Posterior vena cava (tissue), 2 donors: ENCODE measurements around the gene NSMCE1. TPM values are rescaled to one million over a fixed set of nuclear protein-coding genes. Genes with fewer than 3 reads are reported as not detected.

Experiments used
- DNase-seq: peaks from one replicate; pipeline ENCODE4 v3.0.0-alpha.2; 2020; ENCODE audit warnings: low spot score
- intact Hi-C, 2 donors: fragments of 100-400 bp; cut with DNase I; formaldehyde crosslinking; loops; one replicate each; pipeline versions ENCODE4 v1.14.1 to v1.14.2; 2022 to 2023
- total RNA-seq, 2 donors: library from RNA; stranded (reverse); fragmentation: NEBNext Ultra II Directional; extraction: Animal tissue kit (Norgen Biotek cat#: 25700); gene quantifications; one replicate each; pipeline ENCODE4 v1.2.1, GENCODE V29; 2021
- donor health status: DM: yes; HTN: yes; CAD: no.
- donor health status: DM: yes; HTN: yes; CAD: no.

NSMCE1 gene
- total RNA-seq, 2 donors from 2014 or later, result 45.3 to 52.0 TPM

GRCh38 chr16:27226476-27226875, 42.1 kb downstream of the NSMCE1 start:
- intact Hi-C loops, result loop anchor here in 1 of 2 donors (10.0 kb wide), 1 partner anchor 228 kb away; no protein-coding TSS in a partner anchor
- DNase-seq, result peak; percentile 82

DNA sequence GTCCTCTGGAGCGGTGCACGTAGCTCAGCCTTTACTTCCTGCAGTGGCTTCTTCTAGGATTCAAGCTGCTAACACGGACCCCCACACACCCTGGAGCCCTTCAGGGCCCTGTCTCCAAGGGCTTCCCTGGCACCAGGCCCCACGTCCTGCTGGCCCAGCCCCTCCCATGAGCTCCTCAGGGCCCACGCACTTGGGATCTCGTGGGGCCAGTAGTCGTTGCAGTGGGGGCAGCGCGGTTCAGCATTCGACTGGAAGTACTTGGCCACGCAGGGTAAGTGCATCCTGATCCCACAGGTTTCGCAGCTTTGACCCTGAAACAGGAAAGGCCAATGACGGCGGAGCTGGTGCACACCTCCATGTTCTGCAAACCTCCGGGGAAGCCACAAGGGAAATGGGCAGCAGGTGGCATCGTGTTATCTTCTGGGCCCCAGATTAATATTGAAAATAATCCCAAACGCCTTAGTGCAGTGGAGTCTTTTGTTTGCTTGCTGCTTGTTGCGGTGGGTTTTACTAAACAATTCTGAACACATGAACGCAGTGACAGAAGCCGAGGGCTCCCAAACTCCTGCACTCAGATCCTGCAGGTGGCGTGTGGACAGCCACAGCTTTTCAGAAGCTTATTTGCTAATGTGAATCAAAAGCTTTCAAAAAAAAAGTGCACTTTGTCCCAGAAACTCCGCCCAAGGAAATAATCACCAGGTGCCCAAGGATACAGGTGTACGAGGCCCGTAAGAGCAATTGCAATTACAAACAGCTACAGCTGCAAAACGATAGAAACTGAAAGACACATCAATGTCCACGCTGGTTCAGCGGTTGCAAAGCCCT, 42.8 kb downstream of the NSMCE1 start:
- intact Hi-C loops, result loop anchor here in 1 of 2 donors (10.0 kb wide), 1 partner anchor 229 kb away; no protein-coding TSS in a partner anchor
- DNase-seq, result peak; percentile 49

GRCh38 chr16:27224741-27225300, 43.8 kb downstream of the NSMCE1 start:
- intact Hi-C loops, result loop anchor here (5.0 to 10.0 kb wide), 2 partner anchors 230 to 1658 kb away; no protein-coding TSS in a partner anchor
- peak; percentile 72 for DNase-seq

DNA sequence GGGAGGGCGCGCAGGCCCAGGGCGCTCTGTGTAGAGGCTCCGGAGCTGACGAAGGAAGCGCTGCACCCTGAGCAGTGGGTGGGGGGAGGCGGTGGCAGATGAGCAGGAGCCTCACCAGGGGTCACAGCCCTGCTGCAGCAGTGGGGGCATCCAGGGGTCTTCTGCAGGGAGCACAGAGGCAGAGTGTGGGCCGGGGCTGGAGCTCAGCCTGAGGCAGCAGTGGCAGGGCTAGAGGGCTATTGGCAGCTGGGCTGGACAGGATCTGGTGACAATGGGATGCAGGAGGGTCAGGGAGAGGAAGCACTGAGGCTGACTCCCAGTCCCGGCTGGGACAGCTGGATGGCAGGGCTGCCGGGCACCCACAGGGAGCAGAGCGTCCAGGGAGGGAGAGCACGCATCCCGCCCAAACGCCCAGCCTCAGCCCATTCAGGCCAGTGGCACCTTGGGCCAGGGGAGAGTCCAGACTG, 44.3 kb downstream of the NSMCE1 start:
- no peak for DNase-seq
- intact Hi-C loops, result loop anchor here (5.0 to 10.0 kb wide), 2 partner anchors 230 to 1657 kb away; no protein-coding TSS in a partner anchor

DNA sequence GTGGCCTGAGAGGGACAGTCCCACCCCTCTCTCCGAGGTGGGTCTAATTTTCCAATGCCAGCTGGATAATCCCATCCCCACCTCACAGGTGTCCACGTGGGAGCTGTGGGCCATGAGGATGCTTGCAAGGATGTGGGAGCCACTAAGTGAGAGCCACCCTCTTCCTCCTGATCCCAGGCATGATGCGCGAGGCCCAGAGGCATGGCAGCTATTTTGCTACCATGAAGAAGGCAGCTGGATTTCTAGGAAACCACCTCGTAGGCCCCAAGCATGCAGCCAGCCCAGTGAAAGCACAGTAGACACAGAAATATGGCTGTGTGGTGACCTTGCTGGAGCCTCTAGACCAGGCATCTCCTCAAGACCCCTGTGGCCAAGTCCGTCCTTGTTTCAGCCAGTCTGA, 44.9 kb downstream of the NSMCE1 start:
- intact Hi-C loops, result loop anchor here (5.0 to 10.0 kb wide), 2 partner anchors 231 to 1656 kb away; no protein-coding TSS in a partner anchor
- no peak for DNase-seq

GRCh38 chr16:27223226-27223610, 45.4 kb downstream of the NSMCE1 start:
- no peak for DNase-seq

GRCh38 chr16:27222249-27223225, 46.0 kb downstream of the NSMCE1 start:
- intact Hi-C loops, result loop anchor here (5.0 to 10.0 kb wide), 2 partner anchors 232 to 1655 kb away; no protein-coding TSS in a partner anchor
- DNase-seq, result no peak

More at GRCh38 chr16:27223226-27223610, 45.4 kb downstream of the NSMCE1 start:
- intact Hi-C loops, result loop anchor here (5.0 to 10.0 kb wide), 2 partner anchors 232 to 1656 kb away; no protein-coding TSS in a partner anchor

- intact Hi-C loops, result loop anchor here (5.0 to 10.0 kb wide), 2 partner anchors 233 to 1654 kb away; no protein-coding TSS in a partner anchor
- peak; percentile 85 for DNase-seq
Observed at GRCh38 chr16:27221576-27222248, 46.9 kb downstream of the NSMCE1 start.

- intact Hi-C loops, result loop anchor here (5.0 to 10.0 kb wide), 2 partner anchors 234 to 1654 kb away; no protein-coding TSS in a partner anchor
- no peak for DNase-seq
Observed at GRCh38 chr16:27220991-27221390, 47.6 kb downstream of the NSMCE1 start.

DNA sequence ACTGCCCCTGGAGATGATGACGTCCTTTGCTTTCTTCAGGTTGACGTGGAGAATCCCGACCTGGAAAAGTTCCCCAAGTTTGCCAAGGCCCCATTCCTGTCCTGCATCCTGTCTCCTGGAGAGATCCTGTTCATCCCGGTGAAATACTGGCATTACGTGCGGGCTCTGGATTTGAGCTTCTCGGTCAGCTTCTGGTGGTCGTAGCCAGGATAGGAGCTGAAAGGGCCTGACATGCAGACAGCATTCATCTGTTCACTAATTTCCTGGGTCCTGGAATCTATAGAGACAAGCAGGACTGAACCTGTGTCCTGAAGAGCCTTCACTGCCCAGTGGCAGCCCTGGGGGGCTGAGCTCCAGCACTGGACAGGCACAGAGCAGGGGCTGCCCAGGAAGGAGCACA, 48.0 kb downstream of the NSMCE1 start:
- intact Hi-C loops, result loop anchor here (5.0 to 10.0 kb wide), 2 partner anchors 234 to 1653 kb away; no protein-coding TSS in a partner anchor
- DNase-seq, result no peak

DNA sequence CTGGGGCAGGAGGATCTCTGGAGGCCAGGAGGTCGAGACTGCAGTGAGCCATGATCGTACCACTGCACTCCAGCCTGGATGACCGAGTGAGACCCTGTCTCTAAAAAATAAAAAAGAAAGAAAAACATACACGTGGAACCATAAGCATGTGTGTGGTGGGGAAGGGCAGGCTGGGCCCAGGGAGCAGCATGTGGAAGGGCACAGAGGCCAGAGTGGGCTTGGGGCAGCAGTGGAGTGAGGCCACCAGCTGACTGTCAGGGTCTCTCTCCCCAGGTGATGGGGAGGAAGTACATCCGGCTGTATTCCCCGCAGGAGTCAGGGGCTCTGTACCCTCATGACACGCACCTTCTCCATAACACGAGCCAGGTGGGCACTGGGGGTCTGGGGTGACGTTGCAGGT, 48.5 kb downstream of the NSMCE1 start:
- intact Hi-C loops, result loop anchor here (5.0 to 10.0 kb wide), 2 partner anchors 235 to 1653 kb away; no protein-coding TSS in a partner anchor
- DNase-seq, result no peak

- DNase-seq, result no peak
- intact Hi-C loops, result no loop called here
Observed at GRCh38 chr16:27219161-27219560, 49.4 kb downstream of the NSMCE1 start.

DNA sequence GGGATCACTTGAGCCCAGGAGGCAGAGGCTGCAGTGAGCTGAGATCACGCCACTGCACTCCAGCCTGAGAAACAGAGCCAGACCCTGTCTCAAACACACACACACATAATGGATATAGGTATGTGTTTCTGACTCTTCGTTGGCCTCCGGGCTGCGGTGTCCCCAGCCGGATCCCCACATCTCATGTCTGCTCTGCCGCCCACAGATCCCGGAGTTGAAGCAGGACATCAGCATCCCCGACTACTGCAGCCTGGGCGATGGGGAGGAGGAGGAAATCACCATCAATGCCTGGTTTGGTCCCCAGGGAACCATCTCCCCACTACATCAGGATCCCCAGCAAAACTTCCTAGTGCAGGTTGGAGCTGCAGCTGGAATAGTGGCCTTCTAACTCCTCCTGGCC, 49.8 kb downstream of the NSMCE1 start:
- no peak for DNase-seq
- intact Hi-C loops, result no loop called here

- intact Hi-C loops, result no loop called here
- DNase-seq, result no peak
Observed at GRCh38 chr16:27217256-27217655, 51.3 kb downstream of the NSMCE1 start.

DNA sequence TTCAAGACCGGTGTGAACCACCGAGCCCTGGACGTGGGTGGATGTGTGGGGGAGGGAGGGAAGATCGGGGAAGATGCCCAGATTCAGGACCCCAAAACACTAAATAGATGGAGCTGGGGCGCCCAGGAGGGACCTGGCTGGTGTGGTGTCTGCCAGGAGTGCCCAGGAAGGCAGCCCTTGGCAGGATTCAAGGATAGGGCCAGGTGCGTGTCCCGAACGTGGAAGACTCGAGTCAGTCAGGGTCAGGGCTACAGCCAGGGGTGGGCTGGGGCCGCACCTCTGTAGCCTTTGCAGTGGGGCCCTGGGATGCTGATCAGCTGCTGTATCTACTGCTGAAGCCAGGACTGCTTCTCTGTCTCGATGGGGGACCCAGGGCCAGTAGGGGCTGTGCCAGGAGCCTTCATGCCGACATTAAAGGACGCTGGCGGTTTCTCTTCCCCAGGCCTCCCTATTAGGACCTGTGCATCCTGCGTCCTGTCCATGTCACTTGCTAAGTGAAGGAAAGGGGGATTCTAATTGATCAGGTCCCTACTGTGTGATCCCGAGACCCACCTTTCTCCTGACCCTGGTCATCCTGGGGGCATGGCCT, 52.2 kb downstream of the NSMCE1 start:
- no peak for DNase-seq
- intact Hi-C loops, result no loop called here

- DNase-seq, result no peak
- intact Hi-C loops, result no loop called here
Observed at GRCh38 chr16:27215660-27216059, 52.9 kb downstream of the NSMCE1 start.

DNA sequence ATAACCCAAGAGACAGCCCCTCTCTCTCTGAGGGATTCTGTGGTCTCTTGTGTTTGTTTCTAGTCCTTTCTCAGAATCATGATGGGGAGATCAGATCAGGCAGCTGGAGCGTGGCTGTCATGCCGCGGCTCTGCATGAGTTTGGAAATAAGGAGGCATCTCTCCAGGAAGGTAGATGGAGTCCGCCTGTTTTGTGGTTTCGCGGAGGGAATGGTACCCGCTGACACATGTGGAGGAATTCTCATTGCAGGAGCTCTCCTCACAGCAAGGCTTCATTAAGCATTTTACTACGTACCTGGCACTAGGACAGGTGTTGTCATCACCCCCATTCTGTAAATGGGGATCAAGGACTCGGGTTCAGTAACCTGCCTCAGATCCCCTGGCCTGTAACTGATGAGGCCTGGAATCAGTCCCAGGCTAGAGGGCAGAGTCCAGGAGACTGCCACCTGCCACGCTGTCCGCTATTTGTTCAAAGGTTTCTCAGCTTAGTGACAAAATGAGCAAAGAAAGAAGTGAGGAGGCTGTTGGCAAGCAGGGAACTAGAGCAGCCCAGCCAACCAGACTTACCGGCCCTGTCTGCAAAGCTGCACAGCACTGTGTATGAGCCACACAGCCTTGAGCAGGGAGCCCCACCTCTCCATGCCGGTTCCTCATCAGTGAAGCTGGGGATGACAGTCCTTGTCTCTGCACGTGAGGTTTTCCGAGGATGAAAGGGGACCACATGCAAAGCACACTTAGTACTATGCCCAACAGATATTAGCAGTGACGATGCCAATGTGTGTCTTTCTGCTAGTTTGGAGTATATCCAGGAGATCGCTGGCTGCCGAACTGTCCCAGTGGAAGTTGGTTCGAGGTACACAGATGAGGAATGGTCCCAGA, 54.2 kb downstream of the NSMCE1 start:
- no peak for DNase-seq
- intact Hi-C loops, result no loop called here
